KOPT-K1 (cell line): ENCODE results near the gene DEFB129.
"Not testable (repeated sequence)": the region's sequence is repeated elsewhere in the genome, so short reads cannot be mapped to it uniquely, and the experiment has no call there.

Experiments used
- H3K27ac ChIP-seq: fragments of 200-600 bp; sonication (generic); 2 replicates; pipeline ENCODE4 v1.5.1; 2016; ENCODE audit warnings: antibody characterized with exemption, mild to moderate bottlenecking, low read depth, low read length; ENCODE audit not compliant: poor library complexity, severe bottlenecking
- H3K36me3 ChIP-seq: fragments of 200-600 bp; sonication (generic); 2 replicates; pipeline ENCODE4 v1.5.1; 2017; ENCODE audit warnings: antibody characterized with exemption, mild to moderate bottlenecking, low read length, moderate library complexity; ENCODE audit not compliant: insufficient read depth
- H3K9me3 ChIP-seq: fragments of 200-600 bp; sonication (generic); 2 replicates; pipeline ENCODE4 v1.5.1; 2017; ENCODE audit warnings: antibody characterized with exemption, low read length, mild to moderate bottlenecking; ENCODE audit not compliant: insufficient read depth, poor library complexity, severe bottlenecking

Gene DEFB129

GRCh38 chr20:227439-228105 lies 514 bp downstream of the DEFB129 start:
- Histone ChIP-seq H3K9me3 (no peaks in the 10 kb centered on the region), H3K27ac (no peak overlapping the region), H3K36me3 (no peaks in the 10 kb centered on the region)

GRCh38 chr20:235891-236290 lies 8.8 kb downstream of the DEFB129 start:
- Histone ChIP-seq H3K36me3 (no peaks in the 10 kb centered on the region), H3K27ac (no peak overlapping the region), H3K9me3 (no peaks in the 10 kb centered on the region)

- Histone ChIP-seq H3K36me3 (no peaks in the 10 kb centered on the region), H3K27ac (no peak overlapping the region)
These were observed 10.4 kb downstream of the DEFB129 start for GRCh38 chr20:237489-237888.

GRCh38 chr20:237929-238328 lies 10.9 kb downstream of the DEFB129 start:
- no peaks in the 10 kb centered on the region for H3K9me3 ChIP-seq
- H3K27ac ChIP-seq, result no peak overlapping the region
- no peaks in the 10 kb centered on the region for H3K36me3 ChIP-seq

More at GRCh38 chr20:237489-237888, 10.4 kb downstream of the DEFB129 start:
- no peaks in the 10 kb centered on the region for H3K9me3 ChIP-seq

- no peaks in the 10 kb centered on the region for H3K36me3 ChIP-seq
- no peak overlapping the region for H3K27ac ChIP-seq
- no peaks in the 10 kb centered on the region for H3K9me3 ChIP-seq
These were observed 15.8 kb downstream of the DEFB129 start for GRCh38 chr20:242905-243304.

GRCh38 chr20:251354-251753 lies 24.3 kb downstream of the DEFB129 start:
- Histone ChIP-seq H3K9me3 (no peaks in the 10 kb centered on the region), H3K36me3 (no peaks in the 10 kb centered on the region), H3K27ac (no peak overlapping the region)

- Histone ChIP-seq H3K27ac (no peak overlapping the region), H3K36me3 (no peaks in the 10 kb centered on the region), H3K9me3 (no peaks in the 10 kb centered on the region)
These were observed 25.7 kb downstream of the DEFB129 start for GRCh38 chr20:252801-253200.

GRCh38 chr20:253447-253846 lies 26.4 kb downstream of the DEFB129 start:
- H3K9me3 ChIP-seq, H3K27ac ChIP-seq, H3K36me3 ChIP-seq: not testable (repeated sequence)

GRCh38 chr20:257419-257818 lies 30.4 kb downstream of the DEFB129 start, which contains the start of gene DEFB132:
Gene DEFB132 (plus strand): TSS chr20:257724. CDS start chr20:257779, 55 bp downstream.
- Histone ChIP-seq H3K27ac (no peak within 1 kb of the TSS), H3K9me3 (no peaks in the 10 kb centered on the region), H3K36me3 (no peaks in the 10 kb centered on the region)

GRCh38 chr20:258269-258858 lies 31.3 kb downstream of the DEFB129 start:
- no peak overlapping the region for H3K27ac ChIP-seq
- no peaks in the 10 kb centered on the region for H3K9me3 ChIP-seq
- H3K36me3 ChIP-seq, result no peaks in the 10 kb centered on the region

- Histone ChIP-seq H3K27ac (no peak overlapping the region), H3K9me3 (no peaks in the 10 kb centered on the region), H3K36me3 (no peaks in the 10 kb centered on the region)
These were observed 31.9 kb downstream of the DEFB129 start for GRCh38 chr20:258963-259362.

- no peaks in the 10 kb centered on the region for H3K36me3 ChIP-seq
- no peak overlapping the region for H3K27ac ChIP-seq
- no peaks in the 10 kb centered on the region for H3K9me3 ChIP-seq
These were observed 32.9 kb downstream of the DEFB129 start for GRCh38 chr20:259981-260380.

GRCh38 chr20:263701-264100 lies 36.6 kb downstream of the DEFB129 start:
- no peaks in the 10 kb centered on the region for H3K36me3 ChIP-seq
- H3K27ac ChIP-seq, result no peak overlapping the region

GRCh38 chr20:266596-267562 lies 39.8 kb downstream of the DEFB129 start:
- Histone ChIP-seq H3K27ac (no peak overlapping the region), H3K36me3 (no peaks in the 10 kb centered on the region), H3K9me3 (no peaks in the 10 kb centered on the region)

More at GRCh38 chr20:263701-264100, 36.6 kb downstream of the DEFB129 start:
- no peaks in the 10 kb centered on the region for H3K9me3 ChIP-seq

- H3K27ac ChIP-seq, result no peak overlapping the region
- H3K36me3 ChIP-seq, result peaks cover under 1% of the 10 kb centered on the region; the same call in 1 of the 2 replicates
- H3K9me3 ChIP-seq, result no peaks in the 10 kb centered on the region
These were observed 43.5 kb downstream of the DEFB129 start for GRCh38 chr20:270517-270916.
